Activated T-helper 17 cell treated with anti-CD3 and anti-CD28 coated beads, Interleukin-2, amount 50 U/mL, for 72 hours (primary cell): ENCODE measurements around the gene USP31. TPM values are rescaled to one million over a fixed set of nuclear protein-coding genes. Genes with fewer than 3 reads are reported as not detected.
"Not testable (repeated sequence)": the region's sequence is repeated elsewhere in the genome, so short reads cannot be mapped to it uniquely, and the experiment has no call there.

ENCODE experiments used
- ATAC-seq: fragments of 150-1000 bp; cut with Tn5 transposase; replicated peaks from 2 replicates; pipeline ENCODE4 v1.10.0; 2021; ENCODE audit warnings: mild to moderate bottlenecking, moderate library complexity
- H3K27ac Mint-ChIP-seq: one replicate; pipeline ENCODE4 v1.8.0; 2022; ENCODE audit warnings: mixed read lengths
- H3K27me3 Mint-ChIP-seq: one replicate; pipeline ENCODE4 v1.8.0; 2022; ENCODE audit warnings: mixed read lengths
- H3K36me3 Mint-ChIP-seq: one replicate; pipeline ENCODE4 v1.8.0; 2022; ENCODE audit warnings: low read depth, mild to moderate bottlenecking, mixed read lengths
- H3K4me1 Mint-ChIP-seq: one replicate; pipeline ENCODE4 v1.8.0; 2022; ENCODE audit warnings: mixed read lengths
- H3K4me3 Mint-ChIP-seq: one replicate; pipeline ENCODE4 v1.8.0; 2022; ENCODE audit warnings: mild to moderate bottlenecking, mixed read lengths
- H3K9me3 Mint-ChIP-seq: one replicate; pipeline ENCODE4 v1.8.0; 2022; ENCODE audit warnings: mixed read lengths
- total RNA-seq, 2 donors: library from RNA; stranded (reverse); gene quantifications; one replicate each; pipeline ENCODE4 v1.2.3, GENCODE V29; 2022

The USP31 gene
- total RNA-seq, 2 donors from 2014 or later = 4.8 to 7.6 TPM

- H3K27me3 Mint-ChIP-seq = no peaks in the 10 kb centered on the region
- peaks cover 20% of the 10 kb centered on the region for H3K4me1 Mint-ChIP-seq
- no peaks in the 10 kb centered on the region for H3K36me3 Mint-ChIP-seq
- H3K27ac Mint-ChIP-seq = no peak overlapping the region
- peak overlapping the region; percentile 88 for H3K4me3 Mint-ChIP-seq
- peak; percentile 45 for ATAC-seq
- H3K9me3 Mint-ChIP-seq = no peaks in the 10 kb centered on the region
These were observed 562 bp downstream of the USP31 start for GRCh38 chr16:23148513-23149266.

- H3K27ac Mint-ChIP-seq = no peak overlapping the region
- H3K4me3 Mint-ChIP-seq = peak overlapping the region; percentile 88
- no peak for ATAC-seq
- no peaks in the 10 kb centered on the region for H3K9me3 Mint-ChIP-seq
- H3K36me3 Mint-ChIP-seq = no peaks in the 10 kb centered on the region
- no peaks in the 10 kb centered on the region for H3K27me3 Mint-ChIP-seq
- peaks cover 20% of the 10 kb centered on the region for H3K4me1 Mint-ChIP-seq
These were observed 1.1 kb downstream of the USP31 start for GRCh38 chr16:23148166-23148512.

- H3K27me3 Mint-ChIP-seq = no peaks in the 10 kb centered on the region
- H3K4me3 Mint-ChIP-seq = peak overlapping the region; percentile 88
- no peak overlapping the region for H3K27ac Mint-ChIP-seq
- H3K4me1 Mint-ChIP-seq = peaks cover 20% of the 10 kb centered on the region
- no peaks in the 10 kb centered on the region for H3K36me3 Mint-ChIP-seq
- ATAC-seq = no peak
- H3K9me3 Mint-ChIP-seq = no peaks in the 10 kb centered on the region
These were observed 1.6 kb downstream of the USP31 start for GRCh38 chr16:23147666-23148065.

- peaks cover 20% of the 10 kb centered on the region for H3K4me1 Mint-ChIP-seq
- no peak for ATAC-seq
- H3K27ac Mint-ChIP-seq = no peak overlapping the region
- H3K36me3 Mint-ChIP-seq = no peaks in the 10 kb centered on the region
- no peaks in the 10 kb centered on the region for H3K9me3 Mint-ChIP-seq
- H3K4me3 Mint-ChIP-seq = peak overlapping the region; percentile 88
- no peaks in the 10 kb centered on the region for H3K27me3 Mint-ChIP-seq
These were observed 2.2 kb downstream of the USP31 start for GRCh38 chr16:23146877-23147601.

- no peaks in the 10 kb centered on the region for H3K36me3 Mint-ChIP-seq
These were observed 3.6 kb downstream of the USP31 start for GRCh38 chr16:23145608-23146007.

GRCh38 chr16:23145186-23145585, 4.1 kb downstream of the USP31 start:
- no peak overlapping the region for H3K4me3 Mint-ChIP-seq
- no peaks in the 10 kb centered on the region for H3K36me3 Mint-ChIP-seq
- H3K4me1 Mint-ChIP-seq = peaks cover 19% of the 10 kb centered on the region
- H3K27me3 Mint-ChIP-seq = no peaks in the 10 kb centered on the region
- ATAC-seq = no peak
- no peaks in the 10 kb centered on the region for H3K9me3 Mint-ChIP-seq
- no peak overlapping the region for H3K27ac Mint-ChIP-seq

More at GRCh38 chr16:23145608-23146007, 3.6 kb downstream of the USP31 start:
- Mint-ChIP-seq H3K4me3 (no peak overlapping the region), H3K4me1 (peaks cover 20% of the 10 kb centered on the region), H3K27ac (no peak overlapping the region), H3K27me3 (no peaks in the 10 kb centered on the region), H3K9me3 (no peaks in the 10 kb centered on the region)
- no peak for ATAC-seq

GRCh38 chr16:23144393-23144792, 4.9 kb downstream of the USP31 start:
- not testable (repeated sequence) for ATAC-seq, H3K27ac Mint-ChIP-seq, H3K27me3 Mint-ChIP-seq, H3K36me3 Mint-ChIP-seq, H3K9me3 Mint-ChIP-seq, H3K4me3 Mint-ChIP-seq
- peaks cover 15% of the 10 kb centered on the region for H3K4me1 Mint-ChIP-seq

GRCh38 chr16:23143391-23143790, 5.9 kb downstream of the USP31 start:
- H3K36me3 Mint-ChIP-seq = no peaks in the 10 kb centered on the region
- no peak overlapping the region for H3K27ac Mint-ChIP-seq
- no peak for ATAC-seq
- no peaks in the 10 kb centered on the region for H3K27me3 Mint-ChIP-seq
- no peak overlapping the region for H3K4me3 Mint-ChIP-seq
- no peaks in the 10 kb centered on the region for H3K9me3 Mint-ChIP-seq
- H3K4me1 Mint-ChIP-seq = peaks cover 15% of the 10 kb centered on the region

GRCh38 chr16:23141959-23142740, 7.1 kb downstream of the USP31 start:
- Mint-ChIP-seq H3K27me3 (no peaks in the 10 kb centered on the region), H3K9me3 (no peaks in the 10 kb centered on the region), H3K36me3 (no peaks in the 10 kb centered on the region), H3K4me3 (no peak overlapping the region), H3K4me1 (peaks cover 5% of the 10 kb centered on the region), H3K27ac (no peak overlapping the region)
- no peak for ATAC-seq

GRCh38 chr16:23141500-23141899, 7.8 kb downstream of the USP31 start:
- no peak for ATAC-seq
- H3K4me1 Mint-ChIP-seq = peaks cover 5% of the 10 kb centered on the region
- H3K4me3 Mint-ChIP-seq = no peak overlapping the region
- H3K36me3 Mint-ChIP-seq = no peaks in the 10 kb centered on the region
- no peak overlapping the region for H3K27ac Mint-ChIP-seq
- no peaks in the 10 kb centered on the region for H3K27me3 Mint-ChIP-seq
- H3K9me3 Mint-ChIP-seq = no peaks in the 10 kb centered on the region

GRCh38 chr16:23141033-23141432, 8.2 kb downstream of the USP31 start:
- ATAC-seq = no peak
- Mint-ChIP-seq H3K4me1 (peaks cover 5% of the 10 kb centered on the region), H3K27ac (no peak overlapping the region), H3K9me3 (no peaks in the 10 kb centered on the region), H3K27me3 (no peaks in the 10 kb centered on the region), H3K36me3 (no peaks in the 10 kb centered on the region), H3K4me3 (no peak overlapping the region)

GRCh38 chr16:23140107-23140506, 9.1 kb downstream of the USP31 start:
- Mint-ChIP-seq H3K9me3 (no peaks in the 10 kb centered on the region), H3K27ac (no peak overlapping the region), H3K27me3 (no peaks in the 10 kb centered on the region), H3K4me3 (no peak overlapping the region), H3K4me1 (peaks cover 3% of the 10 kb centered on the region), H3K36me3 (no peaks in the 10 kb centered on the region)
- no peak for ATAC-seq

GRCh38 chr16:23137818-23138217, 11.4 kb downstream of the USP31 start:
- Mint-ChIP-seq H3K4me1 (no peaks in the 10 kb centered on the region), H3K27ac (no peak overlapping the region), H3K36me3 (no peaks in the 10 kb centered on the region), H3K4me3 (no peak overlapping the region), H3K9me3 (no peaks in the 10 kb centered on the region), H3K27me3 (no peaks in the 10 kb centered on the region)
- no peak for ATAC-seq

- no peak for ATAC-seq
- no peak overlapping the region for H3K27ac Mint-ChIP-seq
- H3K27me3 Mint-ChIP-seq = no peaks in the 10 kb centered on the region
- H3K36me3 Mint-ChIP-seq = no peaks in the 10 kb centered on the region
- no peak overlapping the region for H3K4me3 Mint-ChIP-seq
- H3K9me3 Mint-ChIP-seq = no peaks in the 10 kb centered on the region
- no peaks in the 10 kb centered on the region for H3K4me1 Mint-ChIP-seq
These were observed 12.0 kb downstream of the USP31 start for GRCh38 chr16:23137256-23137655.

- Mint-ChIP-seq H3K4me1 (no peaks in the 10 kb centered on the region), H3K36me3 (no peaks in the 10 kb centered on the region), H3K27ac (no peak overlapping the region)
These were observed 15.0 kb downstream of the USP31 start for GRCh38 chr16:23134274-23134673.

More at GRCh38 chr16:23134274-23134673, 15.0 kb downstream of the USP31 start:
- no peak overlapping the region for H3K4me3 Mint-ChIP-seq
- H3K27me3 Mint-ChIP-seq = no peaks in the 10 kb centered on the region
- no peak for ATAC-seq
- H3K9me3 Mint-ChIP-seq = no peaks in the 10 kb centered on the region
